Esophagus (tissue), 2 donors: Measurements from ENCODE around the gene EXOSC10. TPM values are rescaled to one million over a fixed set of nuclear protein-coding genes. Genes with fewer than 3 reads are reported as not detected.
"Not testable (repeated sequence)": the region's sequence is repeated elsewhere in the genome, so short reads cannot be mapped to it uniquely, and the experiment has no call there.

Experiments used
- H3K27ac ChIP-seq, 2 donors: one replicate each; pipeline ENCODE4 v1.5.1; 2013; ENCODE audit warnings: low read depth in 2 of 2, mild to moderate bottlenecking in 2 of 2, inconsistent platforms in 1 of 2, low read length in 1 of 2, moderate library complexity in 1 of 2
- H3K27me3 ChIP-seq, 2 donors: one replicate each; pipeline ENCODE4 v1.6.1; 2013; ENCODE audit warnings: low read length in 2 of 2, control low read depth in 1 of 2, mild to moderate bottlenecking in 1 of 2; ENCODE audit not compliant: insufficient read depth in 2 of 2, control insufficient read depth in 1 of 2
- H3K36me3 ChIP-seq, 2 donors: one replicate each; pipeline ENCODE4 v1.6.1; 2013; ENCODE audit warnings: low read length in 1 of 2; ENCODE audit not compliant: control insufficient read depth in 2 of 2, insufficient read depth in 2 of 2
- H3K4me1 ChIP-seq, 2 donors: one replicate each; pipeline ENCODE4 v1.6.1; 2013; ENCODE audit warnings: low read length in 1 of 2; ENCODE audit not compliant: control insufficient read depth in 2 of 2, insufficient read depth in 2 of 2
- H3K4me3 ChIP-seq, 2 donors: one replicate each; pipeline ENCODE4 v1.5.1; 2013; ENCODE audit warnings: low read length in 2 of 2, mild to moderate bottlenecking in 2 of 2, low read depth in 1 of 2, moderate library complexity in 1 of 2
- H3K9me3 ChIP-seq, 2 donors: one replicate each; pipeline ENCODE4 v1.6.1; 2013; ENCODE audit warnings: mild to moderate bottlenecking in 2 of 2, low read depth in 1 of 2, low read length in 1 of 2, moderate library complexity in 1 of 2; ENCODE audit not compliant: control insufficient read depth in 2 of 2, insufficient read depth in 1 of 2
- WGBS, 2 donors: extraction: QIAGEN DNeasy Blood & Tissue Kit; methylation state at CpG; one replicate each; pipeline ENCODE4 v1.1.7; 2013; 5-methylcytosine and 5-hydroxymethylcytosine counted together
- polyA plus RNA-seq, 2 donors: library from polyadenylated mRNA; stranded (reverse); fragments of 200-250 nt; gene quantifications; one replicate each; pipeline ENCODE4 v1.2.3, GENCODE V29; 2013
- donor health status: healthy with polysubstance abuse.
- donor health status: Bipolar disorder and iron deficiency.

The EXOSC10 gene
- polyA plus RNA-seq, 2 donors: 30.7 to 35.1 TPM

DNA sequence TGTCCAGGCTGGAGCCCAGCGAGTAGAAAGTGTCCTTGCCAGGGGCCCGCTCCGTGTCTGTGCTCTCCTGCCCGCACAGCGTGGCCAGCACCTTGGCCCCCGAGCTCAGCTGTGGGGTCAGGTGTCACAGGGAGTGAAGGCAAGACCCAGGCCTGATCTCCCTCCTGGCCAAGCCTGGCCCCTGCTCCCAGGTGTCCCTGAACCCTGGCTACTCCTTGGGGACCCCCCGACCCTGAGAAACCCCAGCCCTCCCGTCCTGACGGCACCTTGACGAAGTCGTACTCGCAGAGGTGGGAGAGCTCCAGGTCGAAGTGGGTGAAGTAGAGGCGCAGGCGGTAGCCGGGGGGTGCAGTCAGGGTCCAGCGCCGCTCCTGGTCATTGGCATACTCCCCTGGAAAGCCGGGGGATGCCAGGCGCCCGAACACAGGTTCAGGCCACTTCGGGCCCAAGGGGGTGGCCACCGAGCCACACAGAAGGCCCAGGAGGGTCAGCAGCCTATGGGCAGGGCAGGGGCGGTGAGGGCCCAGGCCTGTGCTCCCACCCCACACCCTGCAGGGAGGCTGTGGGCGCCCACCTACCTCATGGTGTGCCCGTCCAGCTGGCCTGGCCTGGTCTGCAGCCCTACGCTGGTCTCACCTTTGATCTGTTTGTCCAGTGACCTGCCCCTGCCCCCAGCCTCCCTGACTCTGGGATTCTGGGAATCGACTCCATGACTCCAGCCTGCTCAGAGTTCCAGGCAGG lies 52.9 kb downstream of the EXOSC10 start, which contains the start of gene MASP2:
TSS of gene MASP2 (minus strand) at position 615 of the 741 bp plus-strand sequence. CDS start at position 583, 32 bp downstream.
- 91 to 93% methylated on average over 27 to 28 of the region's 28 CpGs for WGBS, 2 donors
- H3K36me3 ChIP-seq: no peaks in the 10 kb centered on the region

DNA sequence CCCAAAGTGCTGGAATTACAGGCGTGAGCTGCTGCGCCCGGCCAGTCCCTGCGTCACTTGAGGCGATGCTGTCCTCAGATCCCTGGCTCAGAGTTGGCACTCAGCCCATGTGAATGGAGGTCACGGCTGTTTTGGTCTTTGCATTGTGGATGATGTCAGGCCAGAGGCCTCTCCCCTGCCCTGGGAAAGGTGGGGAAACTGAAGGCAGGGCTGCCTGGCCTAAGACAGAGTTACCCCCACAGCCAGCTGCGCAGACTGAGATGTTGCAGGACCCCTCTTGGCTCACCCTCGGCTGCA lies 53.5 kb downstream of the EXOSC10 start:
- Histone ChIP-seq H3K4me1 (no peaks in the 10 kb centered on the region), H3K27ac (no peak overlapping the region), H3K9me3 (no peaks in the 10 kb centered on the region), H3K4me3 (no peak overlapping the region), H3K27me3 (no peaks in the 10 kb centered on the region), H3K36me3 (no peaks in the 10 kb centered on the region)
- 77 to 90% methylated on average over 8 of the region's 8 CpGs for WGBS, 2 donors

More for the DNA sequence above, 52.9 kb downstream of the EXOSC10 start, which contains the start of gene MASP2:
- Histone ChIP-seq H3K4me1 (no peaks in the 10 kb centered on the region), H3K4me3 (no peak within 1 kb of the TSS), H3K27ac (no peak within 1 kb of the TSS), H3K9me3 (no peaks in the 10 kb centered on the region), H3K27me3 (no peaks in the 10 kb centered on the region)

DNA sequence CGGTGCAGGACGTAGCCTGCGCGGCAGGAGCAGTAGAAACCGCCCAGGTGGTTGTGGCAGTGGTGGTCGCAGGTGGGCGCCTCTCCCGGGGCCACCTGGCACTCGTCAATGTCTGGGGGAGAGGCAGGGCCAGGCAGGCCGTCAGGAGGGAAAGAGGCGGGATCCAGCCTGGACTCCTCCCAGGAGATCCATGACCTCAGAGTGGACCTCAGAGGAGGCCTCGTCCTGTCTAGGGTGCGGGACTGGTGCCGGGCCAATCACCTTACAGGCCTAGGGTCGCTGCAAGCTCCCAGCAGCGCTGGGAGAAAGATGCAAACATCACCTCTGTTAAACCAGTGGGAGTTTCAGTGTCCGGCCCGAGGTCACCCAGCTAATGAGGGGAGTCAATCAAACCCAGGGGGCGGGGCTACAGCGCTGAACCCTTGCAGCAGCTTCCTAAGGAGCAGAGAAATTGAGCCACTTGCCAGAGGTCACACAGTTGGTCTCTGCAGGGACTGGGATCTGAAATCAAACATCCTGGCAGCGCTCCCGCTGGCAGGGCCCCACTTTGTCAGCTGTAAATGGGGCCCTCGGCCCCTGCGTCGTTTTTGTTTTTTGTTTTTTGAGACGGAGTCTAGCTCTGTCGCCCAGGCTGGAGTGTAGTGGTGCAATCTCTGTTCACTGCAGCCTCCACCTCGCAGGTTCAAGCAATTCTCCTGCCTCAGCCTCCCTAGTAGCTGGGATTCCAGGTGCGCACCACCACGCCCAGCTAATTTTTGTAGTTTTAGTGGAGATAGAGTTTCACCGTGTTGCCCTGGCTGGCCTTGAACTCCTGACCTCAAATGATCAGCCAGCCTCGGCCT lies 54.0 kb downstream of the EXOSC10 start:
- no peaks in the 10 kb centered on the region for H3K9me3 ChIP-seq
- no peaks in the 10 kb centered on the region for H3K36me3 ChIP-seq
- no peak overlapping the region for H3K4me3 ChIP-seq
- 62 to 64% methylated on average over 32 of the region's 32 CpGs for WGBS, 2 donors
- no peak overlapping the region for H3K27ac ChIP-seq
- no peaks in the 10 kb centered on the region for H3K4me1 ChIP-seq
- no peaks in the 10 kb centered on the region for H3K27me3 ChIP-seq

DNA sequence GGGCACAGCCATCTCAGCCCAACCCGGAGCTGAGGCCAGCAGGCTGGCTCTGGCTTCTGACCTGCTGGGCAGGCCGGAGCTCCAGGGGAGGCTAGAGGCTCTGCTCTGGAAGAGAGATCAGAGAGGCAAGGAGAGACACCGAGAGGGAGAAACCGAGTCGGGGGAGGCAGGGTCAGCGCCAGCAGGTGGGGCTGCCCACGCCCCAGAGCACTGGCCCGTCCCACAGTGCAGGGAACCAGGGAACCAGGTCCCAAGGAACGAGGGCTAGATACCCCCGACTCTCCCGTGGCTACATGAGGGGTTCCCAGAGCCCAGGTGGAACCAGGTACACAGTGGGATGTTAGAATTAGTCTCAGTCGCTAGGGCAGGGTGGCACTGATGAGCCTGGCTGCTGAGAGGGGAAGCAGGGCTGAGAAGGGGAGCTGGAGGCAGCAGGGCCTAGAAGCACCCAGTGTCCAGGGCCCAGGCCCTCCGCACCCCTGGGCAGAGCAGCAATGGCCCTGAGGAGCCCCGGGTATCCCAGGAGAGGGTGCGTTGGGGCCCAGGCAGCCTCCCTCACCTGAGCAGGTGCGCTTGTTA lies 54.7 kb downstream of the EXOSC10 start:
- H3K4me1 ChIP-seq: no peaks in the 10 kb centered on the region
- H3K9me3 ChIP-seq: no peaks in the 10 kb centered on the region
- H3K27ac ChIP-seq: no peak overlapping the region
- no peaks in the 10 kb centered on the region for H3K36me3 ChIP-seq
- WGBS, 2 donors: 81% methylated on average over 16 of the region's 16 CpGs
- H3K27me3 ChIP-seq: no peaks in the 10 kb centered on the region
- H3K4me3 ChIP-seq: no peak overlapping the region

DNA sequence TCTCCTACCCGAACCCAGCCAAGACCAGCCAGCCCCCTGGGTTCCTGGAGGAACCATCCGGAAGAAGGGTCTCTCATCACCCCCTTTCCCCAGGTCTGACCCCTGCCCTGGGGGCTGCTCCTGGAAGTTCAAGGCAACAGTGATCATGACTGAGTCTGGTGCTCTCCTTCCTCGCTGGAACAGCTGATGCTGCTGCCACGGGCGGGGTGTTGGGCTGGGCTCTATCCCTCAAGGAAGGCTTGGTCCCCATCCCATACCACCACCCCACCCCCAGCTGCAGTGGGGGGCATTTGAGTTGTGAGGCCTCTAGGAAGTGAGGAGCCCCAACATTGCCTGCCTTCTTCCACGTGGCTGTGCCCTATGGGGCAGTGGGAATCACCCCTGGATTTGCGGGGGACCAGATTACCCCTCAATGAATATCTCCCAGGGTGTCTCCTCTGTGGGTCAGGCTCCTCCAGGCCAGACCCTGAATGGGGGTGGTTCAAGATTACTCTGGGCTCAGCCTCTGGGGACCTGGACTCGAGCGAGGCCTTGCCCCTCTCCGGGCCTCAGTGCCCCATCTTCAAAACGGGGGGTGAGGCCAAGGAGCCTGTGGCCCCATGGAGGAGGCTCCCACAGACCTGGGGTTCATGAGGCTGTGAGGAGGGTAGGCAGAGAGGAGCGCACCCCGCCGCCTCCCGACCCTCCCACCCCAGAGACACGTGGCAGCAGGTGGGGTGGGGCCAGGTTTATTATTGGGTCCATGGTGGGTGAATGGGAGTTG lies 55.4 kb downstream of the EXOSC10 start:
- Histone ChIP-seq H3K27me3 (no peaks in the 10 kb centered on the region), H3K9me3 (no peaks in the 10 kb centered on the region)
- 74 to 76% methylated on average over 16 of the region's 16 CpGs for WGBS, 2 donors

DNA sequence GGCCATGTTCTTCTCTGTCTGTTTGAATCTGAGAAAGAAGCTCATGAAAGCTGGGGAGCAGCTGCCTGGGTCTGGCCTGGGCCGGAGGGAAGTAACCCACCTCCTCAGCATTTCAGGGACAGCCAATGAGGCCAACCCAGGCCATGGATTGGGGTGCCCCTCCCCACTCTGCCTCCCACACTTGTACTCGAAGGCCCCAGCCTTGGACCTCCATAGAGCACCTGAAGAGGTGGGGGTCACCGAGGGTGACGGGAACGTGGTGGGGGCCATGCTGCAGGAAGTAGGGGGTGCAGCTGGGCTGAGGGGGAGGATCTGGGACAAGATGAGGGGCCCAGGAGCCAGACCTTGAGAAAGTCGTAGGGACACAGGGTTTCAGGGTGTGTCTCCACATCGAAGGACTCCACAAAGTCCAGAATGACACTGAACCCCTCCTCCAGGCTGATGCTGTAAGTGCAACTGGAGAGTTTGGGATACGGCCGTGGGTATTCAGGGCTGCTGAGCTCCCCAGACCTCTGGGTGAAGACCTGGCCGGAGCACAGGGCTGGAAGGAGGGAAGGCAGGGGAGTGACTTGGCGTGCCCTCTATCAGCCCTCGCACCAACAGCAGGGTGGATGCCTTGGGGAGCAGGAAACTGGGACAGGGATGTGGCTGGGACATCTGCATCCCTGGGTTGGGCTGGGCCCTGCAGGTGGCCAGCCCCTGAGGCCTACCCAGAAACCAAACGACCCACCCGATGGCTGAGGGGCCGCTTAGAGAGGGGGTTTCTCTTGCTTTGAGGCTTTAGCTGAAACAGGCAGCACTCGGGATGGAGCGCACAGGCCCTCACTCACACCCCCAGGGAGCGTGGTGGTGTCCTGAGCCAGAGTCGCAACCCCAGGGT lies 56.4 kb downstream of the EXOSC10 start:
- Histone ChIP-seq H3K9me3 (no peaks in the 10 kb centered on the region), H3K4me3 (no peak overlapping the region), H3K4me1 (peaks cover 0 to 2% of the 10 kb centered on the region in 2 donors), H3K36me3 (no peaks in the 10 kb centered on the region), H3K27me3 (no peaks in the 10 kb centered on the region), H3K27ac (no peak overlapping the region)
- WGBS, 2 donors: 78 to 81% methylated on average over 19 of the region's 19 CpGs

More for the DNA sequence above, 55.4 kb downstream of the EXOSC10 start:
- no peak overlapping the region for H3K27ac ChIP-seq
- H3K36me3 ChIP-seq: no peaks in the 10 kb centered on the region
- no peaks in the 10 kb centered on the region for H3K4me1 ChIP-seq
- H3K4me3 ChIP-seq: no peak overlapping the region

DNA sequence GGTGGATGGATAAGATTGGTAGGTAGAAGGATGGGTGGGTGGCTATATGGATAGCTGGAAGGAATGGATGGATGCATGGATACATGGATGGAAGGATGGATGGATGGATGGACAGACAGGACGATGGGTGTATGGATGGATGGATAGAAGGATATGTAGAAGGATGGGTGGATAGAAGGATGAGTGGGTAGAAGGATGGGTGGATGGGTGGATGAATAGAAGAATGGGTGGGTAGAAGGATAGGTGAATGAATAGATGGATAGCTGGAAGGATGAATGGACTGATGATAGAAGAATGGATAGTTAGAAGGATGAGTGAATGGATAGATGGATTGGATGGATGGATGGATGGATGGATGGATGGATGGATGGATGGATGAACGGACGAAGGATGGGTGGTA lies 57.6 kb downstream of the EXOSC10 start:
- Histone ChIP-seq H3K27ac (no peak overlapping the region), H3K4me1 (peaks cover 0 to 3% of the 10 kb centered on the region in 2 donors)
- WGBS, 2 donors: 79 to 87% methylated on average over 3 of the region's 3 CpGs

DNA sequence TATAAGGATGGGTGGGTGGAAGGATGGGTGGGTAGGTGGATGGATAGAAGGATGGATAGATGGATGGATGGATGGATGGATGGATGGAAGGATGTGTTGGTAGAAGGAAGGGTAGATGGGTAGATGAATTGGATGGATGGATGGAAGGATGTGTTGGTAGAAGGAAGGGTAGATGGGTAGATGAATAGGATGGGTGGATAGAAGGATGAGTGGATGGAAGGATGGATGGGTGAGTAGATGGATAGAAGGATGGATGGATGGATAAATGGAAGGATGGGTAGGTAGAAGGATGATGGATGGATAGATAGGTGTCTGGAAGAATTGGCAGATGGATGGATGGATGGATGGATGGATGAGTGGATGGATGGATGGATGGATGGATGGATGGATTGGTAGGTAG lies 58.6 kb downstream of the EXOSC10 start:
- Histone ChIP-seq H3K9me3 (no peaks in the 10 kb centered on the region), H3K4me1 (peaks cover 0 to 3% of the 10 kb centered on the region in 2 donors), H3K27me3 (no peaks in the 10 kb centered on the region), H3K27ac (no peak overlapping the region), H3K36me3 (no peaks in the 10 kb centered on the region), H3K4me3 (no peak overlapping the region)

More for the DNA sequence above, 57.6 kb downstream of the EXOSC10 start:
- Histone ChIP-seq H3K27me3 (no peaks in the 10 kb centered on the region), H3K36me3 (no peaks in the 10 kb centered on the region), H3K4me3 (no peak overlapping the region), H3K9me3 (no peaks in the 10 kb centered on the region)

DNA sequence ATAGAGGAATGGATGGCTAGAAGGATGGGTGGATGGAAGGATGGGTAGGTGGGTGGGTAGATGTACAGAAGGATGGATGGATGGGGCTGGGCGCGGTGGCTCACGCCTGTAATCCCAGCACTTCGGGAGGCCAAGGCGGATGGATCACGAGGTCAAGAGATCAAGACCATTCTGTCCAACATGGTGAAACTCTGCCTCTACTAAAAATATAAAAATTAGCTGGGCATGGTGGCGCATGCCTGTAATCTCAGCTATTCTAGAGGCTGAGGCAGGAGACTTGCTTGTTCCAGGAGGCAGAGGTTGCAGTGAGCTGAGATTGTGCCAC lies 59.6 kb downstream of the EXOSC10 start:
- H3K27ac ChIP-seq, H3K27me3 ChIP-seq, H3K4me3 ChIP-seq, H3K9me3 ChIP-seq, H3K36me3 ChIP-seq, H3K4me1 ChIP-seq: not testable (repeated sequence)
- 90 to 93% methylated on average over 7 of the region's 7 CpGs for WGBS, 2 donors
